D341Med (cell line): ENCODE measurements around the gene ERCC6L.
A peak's percentile ranks its signal among the peaks of the same experiment; 100 is the strongest.
"Not testable (repeated sequence)": the region's sequence is repeated elsewhere in the genome, so short reads cannot be mapped to it uniquely, and the experiment has no call there.

Experiments used
- DNase-seq: peaks from one replicate; pipeline ENCODE4 v3.0.0; 2012; ENCODE audit warnings: low spot score

Gene ERCC6L

GRCh38 chrX:72245461-72246089, 6.7 kb upstream of the ERCC6L start:
- peak; percentile 82 for DNase-seq

- DNase-seq: no peak
These were observed 4.6 kb upstream of the ERCC6L start for GRCh38 chrX:72243472-72243871.

- no peak for DNase-seq
These were observed 2.1 kb upstream of the ERCC6L start for GRCh38 chrX:72240976-72241375.

GRCh38 chrX:72238183-72238582, 644 bp downstream of the ERCC6L start:
- DNase-seq: no peak

GRCh38 chrX:72236841-72237240, 2.0 kb downstream of the ERCC6L start:
- no peak for DNase-seq

GRCh38 chrX:72230290-72230689, 8.5 kb downstream of the ERCC6L start:
- DNase-seq: no peak

- DNase-seq: not testable (repeated sequence)
These were observed 18.5 kb downstream of the ERCC6L start for GRCh38 chrX:72220375-72220774.

- no peak for DNase-seq
These were observed 21.9 kb downstream of the ERCC6L start for GRCh38 chrX:72216973-72217372.

GRCh38 chrX:72208126-72208800, 30.6 kb downstream of the ERCC6L start:
- DNase-seq: no peak

- no peak for DNase-seq
These were observed 31.5 kb downstream of the ERCC6L start for GRCh38 chrX:72207366-72207765.

- no peak for DNase-seq
These were observed 33.1 kb downstream of the ERCC6L start for GRCh38 chrX:72205706-72206105.

GRCh38 chrX:72203421-72203820, 35.4 kb downstream of the ERCC6L start:
- no peak for DNase-seq

GRCh38 chrX:72202792-72203401, 35.9 kb downstream of the ERCC6L start:
- DNase-seq: no peak

- no peak for DNase-seq
These were observed 36.8 kb downstream of the ERCC6L start for GRCh38 chrX:72201836-72202536.

GRCh38 chrX:72182924-72183323, 55.9 kb downstream of the ERCC6L start:
- DNase-seq: no peak

- DNase-seq: peak; percentile 87
These were observed 57.4 kb downstream of the ERCC6L start, which contains the start of gene PIN4 for GRCh38 chrX:72181178-72182125. Gene PIN4 (plus strand): TSS chrX:72181757. CDS start chrX:72181786, 29 bp downstream.

GRCh38 chrX:72180539-72180938, 58.3 kb downstream of the ERCC6L start:
- no peak for DNase-seq

- DNase-seq: no peak
These were observed 61.8 kb downstream of the ERCC6L start for GRCh38 chrX:72176981-72177380.

- not testable (repeated sequence) for DNase-seq
These were observed 62.5 kb downstream of the ERCC6L start for GRCh38 chrX:72176289-72176688.

GRCh38 chrX:72169008-72169728, 69.7 kb downstream of the ERCC6L start:
- DNase-seq: no peak

- no peak for DNase-seq
These were observed 73.3 kb downstream of the ERCC6L start for GRCh38 chrX:72165551-72165950.
